ENCODE results near the gene AKAP17A.

AKAP17A gene

DNA sequence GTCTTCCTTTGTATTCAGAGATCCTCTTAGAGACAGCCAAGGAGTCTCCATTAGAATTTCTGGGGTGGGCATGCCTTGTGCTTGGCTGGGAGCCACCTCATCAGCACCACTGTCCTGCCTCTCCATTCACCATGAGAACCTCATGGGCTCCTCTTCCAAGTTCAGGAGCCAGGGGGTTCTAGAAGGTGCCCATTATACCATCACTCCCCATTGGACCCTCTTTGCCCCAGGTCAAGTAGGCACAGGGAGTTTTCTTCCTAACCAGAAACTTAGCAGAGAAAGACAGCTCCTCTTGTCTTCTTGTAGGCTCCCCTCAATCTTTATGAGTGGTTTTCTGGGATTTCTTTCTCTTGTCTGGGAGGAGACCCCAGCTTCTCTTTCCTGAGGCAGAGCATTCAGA is 54.6 kb downstream of the AKAP17A start:
- no peak for DNase-seq (ENCODE audit: low read depth)
- H3K4me3 ChIP-seq (ENCODE audit: low read length), result no peak overlapping the region
- TF ChIP-seq, protein P1, sequence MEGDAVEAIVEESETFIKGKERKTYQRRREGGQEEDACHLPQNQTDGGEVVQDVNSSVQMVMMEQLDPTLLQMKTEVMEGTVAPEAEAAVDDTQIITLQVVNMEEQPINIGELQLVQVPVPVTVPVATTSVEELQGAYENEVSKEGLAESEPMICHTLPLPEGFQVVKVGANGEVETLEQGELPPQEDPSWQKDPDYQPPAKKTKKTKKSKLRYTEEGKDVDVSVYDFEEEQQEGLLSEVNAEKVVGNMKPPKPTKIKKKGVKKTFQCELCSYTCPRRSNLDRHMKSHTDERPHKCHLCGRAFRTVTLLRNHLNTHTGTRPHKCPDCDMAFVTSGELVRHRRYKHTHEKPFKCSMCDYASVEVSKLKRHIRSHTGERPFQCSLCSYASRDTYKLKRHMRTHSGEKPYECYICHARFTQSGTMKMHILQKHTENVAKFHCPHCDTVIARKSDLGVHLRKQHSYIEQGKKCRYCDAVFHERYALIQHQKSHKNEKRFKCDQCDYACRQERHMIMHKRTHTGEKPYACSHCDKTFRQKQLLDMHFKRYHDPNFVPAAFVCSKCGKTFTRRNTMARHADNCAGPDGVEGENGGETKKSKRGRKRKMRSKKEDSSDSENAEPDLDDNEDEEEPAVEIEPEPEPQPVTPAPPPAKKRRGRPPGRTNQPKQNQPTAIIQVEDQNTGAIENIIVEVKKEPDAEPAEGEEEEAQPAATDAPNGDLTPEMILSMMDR (conservative IDR thresholded peaks at IDR 0.05; ENCODE audit: low read depth, low read length), result no peak

DNA sequence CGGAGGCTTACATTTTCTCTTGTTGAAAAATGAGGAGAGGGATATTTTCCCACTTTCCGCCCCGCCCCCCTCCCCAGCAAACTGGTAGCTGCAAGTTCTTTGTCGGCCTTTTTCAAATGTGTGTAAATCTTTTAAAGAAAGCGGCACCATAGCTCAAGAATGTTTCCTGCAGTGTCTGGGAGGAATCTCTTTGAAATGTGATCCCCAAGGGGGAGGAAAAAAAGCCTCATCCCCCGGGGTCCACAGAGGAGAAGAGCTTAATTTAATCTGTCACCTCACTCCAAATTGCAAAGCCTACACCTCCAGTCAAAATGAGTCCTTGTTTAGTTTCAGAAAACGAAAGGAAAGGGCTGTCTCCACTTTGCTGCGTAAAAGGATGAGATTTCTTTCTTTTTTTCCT is 58.2 kb downstream of the AKAP17A start:
- TF ChIP-seq, protein P1 (conservative IDR thresholded peaks at IDR 0.05; ENCODE audit: low read depth, low read length), result no peak
- no peak overlapping the region for H3K4me3 ChIP-seq (ENCODE audit: low read length)
- DNase-seq (ENCODE audit: low read depth), result no peak

Measured in retinal pigment epithelial cell (primary cell).